ENCODE data around the gene KIF16B.

GRCh38 chr20:16457514-16457913 lies 115.7 kb downstream of the KIF16B start:
- TF ChIP-seq CTCF (IDR thresholded peaks at IDR 0.05; ENCODE audit: low read depth, low read length, missing input control) = no peak
- no peak for TF ChIP-seq HNF4A (conservative IDR thresholded peaks at IDR 0.05)
- TF ChIP-seq RXRA (IDR thresholded peaks at IDR 0.05) = no peak
- TF ChIP-seq JUND (IDR thresholded peaks at IDR 0.05) = no peak
- TF ChIP-seq REST (IDR thresholded peaks at IDR 0.05) = no peak
- TF ChIP-seq FOXA1 (IDR thresholded peaks at IDR 0.05) = no peak
- TF ChIP-seq YY1 (IDR thresholded peaks at IDR 0.05) = no peak
- TF ChIP-seq NR2F2 (IDR thresholded peaks at IDR 0.05) = no peak
- no peak for TF ChIP-seq ZBTB33 (IDR thresholded peaks at IDR 0.05)
- TF ChIP-seq MAX (IDR thresholded peaks at IDR 0.05) = no peak
- TF ChIP-seq GABPA (IDR thresholded peaks at IDR 0.05 in 1 of 2, conservative IDR thresholded peaks at IDR 0.05 in 1 of 2) = no peak
- no peak for TF ChIP-seq SP1 (IDR thresholded peaks at IDR 0.05)
- no peak for TF ChIP-seq TAF1 (conservative IDR thresholded peaks at IDR 0.05)
- TF ChIP-seq RAD21 (IDR thresholded peaks at IDR 0.05) = no peak

All from liver (tissue), 3 donors.